Small intestine (tissue), 7 donors: ENCODE data around the gene PPP1R12C. TPM values are rescaled to one million over a fixed set of nuclear protein-coding genes. Genes with fewer than 3 reads are reported as not detected.

Experiments used
- DNase-seq, 2 donors: peaks; one replicate each; pipeline versions ENCODE4 v3.0.0 to v3.0.0-alpha.2; 2013
- FAIRE-seq: peaks from 2 replicates; lab custom pipeline; 2012; peaks lifted over from hg19 to GRCh38; lab: Jason Lieb, UNC
- H3K27ac ChIP-seq, 3 donors: one replicate each; pipeline ENCODE4 v1.5.1; 2013; ENCODE audit warnings: low read length in 2 of 3, mild to moderate bottlenecking in 2 of 3, control low read depth in 1 of 3, inconsistent platforms in 1 of 3, low read depth in 1 of 3, moderate library complexity in 1 of 3
- H3K27me3 ChIP-seq, 3 donors: one replicate each; pipeline ENCODE4 v1.6.1; 2013; ENCODE audit warnings: low read length in 3 of 3, inconsistent platforms in 1 of 3; ENCODE audit not compliant: control insufficient read depth in 3 of 3, insufficient read depth in 3 of 3
- H3K36me3 ChIP-seq, 3 donors: one replicate each; pipeline ENCODE4 v1.6.1; 2013; ENCODE audit warnings: low read length in 3 of 3, inconsistent platforms in 1 of 3, low read depth in 1 of 3, mild to moderate bottlenecking in 1 of 3, moderate library complexity in 1 of 3; ENCODE audit not compliant: control insufficient read depth in 3 of 3, insufficient read depth in 2 of 3
- H3K4me1 ChIP-seq, 3 donors: one replicate each; pipeline ENCODE4 v1.6.1; 2013; ENCODE audit warnings: low read length in 2 of 3, inconsistent platforms in 1 of 3, low read depth in 1 of 3, mild to moderate bottlenecking in 1 of 3, moderate library complexity in 1 of 3; ENCODE audit not compliant: control insufficient read depth in 3 of 3, insufficient read depth in 2 of 3
- H3K4me3 ChIP-seq, 3 donors: one replicate each; pipeline ENCODE4 v1.5.1; 2013; ENCODE audit warnings: low read length in 3 of 3, control low read depth in 1 of 3, inconsistent platforms in 1 of 3, low read depth in 1 of 3, mild to moderate bottlenecking in 1 of 3, moderate library complexity in 1 of 3
- H3K9me3 ChIP-seq, 2 donors: one replicate each; pipeline ENCODE4 v1.6.1; 2013; ENCODE audit warnings: low read depth in 1 of 2, low read length in 1 of 2; ENCODE audit not compliant: control insufficient read depth in 2 of 2, insufficient read depth in 1 of 2
- WGBS, 3 donors: extraction: QIAGEN DNeasy Blood & Tissue Kit; methylation state at CpG; one replicate each; pipeline ENCODE4 v1.1.7; 2013; 5-methylcytosine and 5-hydroxymethylcytosine counted together
- polyA plus RNA-seq, 4 donors: library from polyadenylated mRNA; stranded (reverse) in 3 of 4; unstranded in 1 of 4; fragments of 200-250 nt in 3 of 4; fragments of 120-200 nt in 1 of 4; gene quantifications; one replicate each; pipeline versions ENCODE4 v1.2.1 to v1.2.3, GENCODE V29; 2013
- donor health status: healthy with polysubstance abuse.
- donor health status: control.
- donor health status: control.
- donor health status: Bipolar disorder and iron deficiency.
- donor health status: healthy.

Gene PPP1R12C
- polyA plus RNA-seq, 4 donors: 68.3 to 192 (median 132) TPM

DNA sequence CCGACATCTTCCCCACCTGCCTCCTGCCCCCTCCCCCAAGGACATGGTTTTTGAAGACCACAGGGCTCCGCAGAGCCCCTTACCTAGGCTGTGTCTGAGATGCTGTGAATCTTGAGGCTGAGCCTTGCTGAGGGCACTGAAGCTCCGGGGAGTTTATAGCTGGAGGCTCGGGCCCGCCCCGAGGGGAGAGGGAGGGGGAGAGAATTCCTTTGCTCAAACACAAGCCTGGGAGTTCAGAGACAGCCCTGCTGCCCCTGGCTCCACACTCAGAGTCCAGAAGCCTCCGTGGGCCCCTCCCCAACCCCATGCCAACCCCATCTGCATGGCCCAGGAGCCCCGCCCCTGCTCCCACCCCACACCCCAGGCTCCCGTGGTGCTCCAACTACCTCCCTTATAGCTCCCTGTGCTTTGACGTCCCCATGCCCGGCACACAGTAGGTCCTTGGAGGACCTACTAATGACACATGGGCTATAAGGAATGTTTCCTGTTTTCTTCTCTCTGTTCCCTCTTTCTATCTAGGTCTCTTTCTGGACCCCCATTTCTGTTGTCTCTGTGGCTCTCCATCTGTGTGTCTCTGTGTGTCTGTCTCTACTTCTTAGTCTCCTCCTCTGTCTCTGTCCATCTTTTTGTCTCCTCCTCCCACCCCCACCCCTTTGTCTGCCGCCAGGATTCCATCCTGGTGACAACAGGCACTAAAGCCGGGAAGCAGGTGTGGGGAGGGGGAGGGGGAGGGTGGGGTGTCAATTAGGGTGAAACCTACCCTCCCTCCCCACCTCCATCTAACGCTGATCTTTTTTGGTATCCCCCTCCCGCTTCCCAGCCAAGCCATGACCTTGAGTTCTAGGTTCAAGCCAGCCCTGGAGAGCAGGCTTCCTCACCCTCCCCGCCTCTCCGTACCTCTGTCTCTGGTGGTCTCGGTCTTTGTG is 31.9 kb upstream of the PPP1R12C start, which contains the start of gene TNNT1:
TSS of gene TNNT1 (minus strand) at position 129 of the 926 bp plus-strand sequence. CDS start 2,049 bp downstream, outside the sequence.
- Histone ChIP-seq H3K4me3 (no peak within 1 kb of the TSS), H3K9me3 (peaks cover 0 to 5% of the 10 kb centered on the region in 2 donors), H3K27me3 (peaks cover 0 to 54% (median 26%) of the 10 kb centered on the region in 3 donors), H3K4me1 (no peaks in the 10 kb centered on the region), H3K27ac (no peak within 1 kb of the TSS), H3K36me3 (no peaks in the 10 kb centered on the region)
- FAIRE-seq (no peak), DNase-seq (no peak)
- WGBS, 3 donors: 11 to 17% (median 17%) methylated on average over 17 to 18 of the region's 18 CpGs

DNA sequence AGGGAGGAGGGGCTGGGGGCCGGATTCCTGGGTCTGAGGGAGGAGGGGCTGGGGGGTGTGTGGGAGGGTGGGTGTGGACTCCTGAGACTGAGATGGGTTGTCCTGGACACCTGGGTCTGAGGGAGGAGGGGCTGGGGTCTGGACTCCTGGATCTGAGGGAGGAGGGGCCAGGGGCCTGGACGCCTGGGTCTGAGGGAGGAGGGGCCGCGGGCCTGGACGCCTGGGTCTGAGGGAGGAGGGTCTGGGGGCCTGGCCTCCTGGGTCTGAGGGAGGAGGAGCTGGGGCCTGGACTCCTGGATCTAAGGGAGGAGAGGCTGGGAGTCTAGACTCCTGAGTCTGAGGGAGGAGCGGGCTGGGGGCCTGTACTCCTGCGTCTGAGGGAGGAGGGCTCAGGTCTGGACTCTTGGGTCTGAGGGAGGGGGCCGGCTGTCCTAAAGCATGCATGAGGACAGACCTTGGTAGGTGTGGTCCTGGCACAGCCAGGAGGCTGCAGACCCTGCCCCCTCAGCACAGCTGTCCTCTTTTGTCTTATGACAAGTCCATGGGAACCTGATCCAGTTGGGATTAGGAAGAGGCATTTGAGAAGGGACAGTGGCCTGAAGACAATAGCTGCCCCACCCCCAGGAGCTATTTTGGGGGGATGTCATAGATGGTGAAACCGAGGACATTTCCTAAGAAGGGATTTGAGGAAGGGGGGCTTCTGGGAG is 30.3 kb upstream of the PPP1R12C start:
- WGBS, 3 donors: 16 to 42% (median 22%) methylated on average over 7 to 9 of the region's 9 CpGs
- H3K27me3 ChIP-seq: peaks cover 0 to 63% (median 31%) of the 10 kb centered on the region in 3 donors
- peaks cover 0 to 5% of the 10 kb centered on the region in 2 donors for H3K9me3 ChIP-seq
- no peak overlapping the region for H3K4me3 ChIP-seq
- no peaks in the 10 kb centered on the region for H3K4me1 ChIP-seq
- FAIRE-seq (no peak), DNase-seq (no peak)
- H3K27ac ChIP-seq: no peak overlapping the region
- no peaks in the 10 kb centered on the region for H3K36me3 ChIP-seq

DNA sequence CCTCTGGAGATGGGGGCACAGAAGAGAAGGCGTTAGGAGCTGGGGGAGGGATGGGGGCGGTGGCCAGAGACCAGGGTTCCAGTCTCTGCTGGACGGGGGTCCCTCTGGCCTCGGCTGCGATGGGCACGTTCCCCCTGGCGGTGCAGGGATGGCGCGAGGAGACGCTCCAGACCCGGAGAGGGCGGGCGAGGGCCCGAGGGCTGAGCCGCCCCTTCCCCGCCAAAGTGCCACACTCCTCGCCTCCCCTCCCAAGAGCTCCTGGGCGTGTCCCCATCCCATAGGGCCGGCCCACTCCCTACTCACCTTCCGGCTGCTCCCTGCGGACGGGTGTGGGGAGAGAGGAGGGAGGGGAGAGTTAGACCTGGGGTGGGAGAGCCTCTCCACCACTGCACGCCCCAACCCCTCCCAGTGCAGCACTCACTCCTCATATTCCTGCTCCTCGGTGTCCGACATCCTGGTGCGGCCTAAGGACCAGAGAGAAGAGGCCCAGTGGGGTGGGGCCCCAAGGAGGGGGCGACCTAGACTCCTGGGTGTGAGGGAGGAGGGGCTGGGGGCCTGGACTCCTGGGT is 29.4 kb upstream of the PPP1R12C start:
- WGBS, 3 donors: 2 to 6% (median 2%) methylated on average over 20 to 27 of the region's 27 CpGs
- Histone ChIP-seq H3K27ac (no peak overlapping the region), H3K9me3 (peaks cover 0 to 3% of the 10 kb centered on the region in 2 donors), H3K4me3 (no peak overlapping the region), H3K27me3 (peaks cover 0 to 65% (median 33%) of the 10 kb centered on the region in 3 donors), H3K4me1 (no peaks in the 10 kb centered on the region), H3K36me3 (no peaks in the 10 kb centered on the region)
- FAIRE-seq (no peak), DNase-seq (no peak)

GRCh38 chr19:55146078-55146704 is 28.8 kb upstream of the PPP1R12C start:
- no peak overlapping the region for H3K27ac ChIP-seq
- FAIRE-seq (no peak), DNase-seq (no peak)
- no peaks in the 10 kb centered on the region for H3K9me3 ChIP-seq
- no peaks in the 10 kb centered on the region for H3K36me3 ChIP-seq
- H3K4me1 ChIP-seq: no peaks in the 10 kb centered on the region
- WGBS, 3 donors: 1 to 3% (median 2%) methylated on average over 15 to 41 of the region's 41 CpGs
- no peak overlapping the region for H3K4me3 ChIP-seq
- peaks cover 0 to 65% (median 35%) of the 10 kb centered on the region in 3 donors for H3K27me3 ChIP-seq

- Histone ChIP-seq H3K4me1 (no peaks in the 10 kb centered on the region), H3K27ac (no peak overlapping the region), H3K27me3 (peaks cover 0 to 60% (median 35%) of the 10 kb centered on the region in 3 donors), H3K36me3 (no peaks in the 10 kb centered on the region), H3K9me3 (no peaks in the 10 kb centered on the region), H3K4me3 (no peak overlapping the region)
- FAIRE-seq (no peak), DNase-seq (no peak)
- WGBS, 3 donors: 14 to 26% (median 24%) methylated on average over 3 of the region's 3 CpGs
These were observed 27.8 kb upstream of the PPP1R12C start for GRCh38 chr19:55145232-55145631.

GRCh38 chr19:55141696-55142095 is 24.3 kb upstream of the PPP1R12C start:
- no peaks in the 10 kb centered on the region for H3K9me3 ChIP-seq
- H3K4me3 ChIP-seq: no peak overlapping the region
- FAIRE-seq: no peak
- peaks cover 0 to 34% (median 19%) of the 10 kb centered on the region in 3 donors for H3K27me3 ChIP-seq
- no peak overlapping the region for H3K27ac ChIP-seq
- DNase-seq: no peak
- H3K4me1 ChIP-seq: no peaks in the 10 kb centered on the region
- no peaks in the 10 kb centered on the region for H3K36me3 ChIP-seq
- WGBS, 3 donors: 26 to 35% (median 28%) methylated on average over 20 to 21 of the region's 21 CpGs

GRCh38 chr19:55137915-55138314 is 20.5 kb upstream of the PPP1R12C start:
- Histone ChIP-seq H3K4me3 (no peak overlapping the region), H3K9me3 (no peaks in the 10 kb centered on the region), H3K4me1 (no peaks in the 10 kb centered on the region), H3K36me3 (no peaks in the 10 kb centered on the region), H3K27me3 (peaks cover 0 to 5% (median 4%) of the 10 kb centered on the region in 3 donors), H3K27ac (no peak overlapping the region)
- 37 to 43% (median 41%) methylated on average over 7 to 9 of the region's 9 CpGs for WGBS, 3 donors
- FAIRE-seq (no peak), DNase-seq (no peak)
